HUES64 (cell line): ENCODE measurements around the gene OCEL1.

Experiments used
- H3K27ac ChIP-seq: 2 replicates; pipeline ENCODE4 v1.7.0; 2013; ENCODE audit warnings: low read depth, low read length, inconsistent platforms
- H3K27me3 ChIP-seq: 2 replicates; pipeline ENCODE4 v1.6.1; 2013; ENCODE audit warnings: mild to moderate bottlenecking, low read length; ENCODE audit not compliant: insufficient read depth
- H3K36me3 ChIP-seq: 2 replicates; pipeline ENCODE4 v1.6.1; 2013; ENCODE audit warnings: mild to moderate bottlenecking, low read length; ENCODE audit not compliant: insufficient read depth
- H3K4me1 ChIP-seq: 2 replicates; pipeline ENCODE4 v1.6.1; 2013; ENCODE audit warnings: mild to moderate bottlenecking, low read length, moderate library complexity; ENCODE audit not compliant: insufficient read depth
- H3K4me3 ChIP-seq: 2 replicates; pipeline ENCODE4 v1.5.1; 2013; ENCODE audit warnings: mild to moderate bottlenecking, low read length, moderate library complexity
- H3K9ac ChIP-seq: 2 replicates; pipeline ENCODE4 v1.6.1; 2013; ENCODE audit warnings: mild to moderate bottlenecking, low read depth, low read length
- H3K9me3 ChIP-seq: 2 replicates; pipeline ENCODE4 v1.6.1; 2013; ENCODE audit warnings: low read depth, low read length; ENCODE audit not compliant: insufficient read depth
- WGBS: fragments of 150-250, 120-280 bp; methylation state at CpG from one replicate; pipeline ENCODE4 v1.1.7; 2013; ENCODE audit warnings: missing lambda C conversion rate; 5-methylcytosine and 5-hydroxymethylcytosine counted together

Gene OCEL1

GRCh38 chr19:17256130-17256529 is 30.1 kb downstream of the OCEL1 start:
- 87% methylated on average over 3 of the region's 3 CpGs for WGBS
- H3K9ac ChIP-seq: no peak overlapping the region
- H3K27ac ChIP-seq: no peak overlapping the region
- peaks cover 13% of the 10 kb centered on the region for H3K9me3 ChIP-seq
- H3K27me3 ChIP-seq: no peaks in the 10 kb centered on the region
- no peaks in the 10 kb centered on the region for H3K4me1 ChIP-seq
- H3K36me3 ChIP-seq: peaks cover 14% of the 10 kb centered on the region
- no peak overlapping the region for H3K4me3 ChIP-seq

- H3K4me1 ChIP-seq: no peaks in the 10 kb centered on the region
- H3K36me3 ChIP-seq: peaks cover 14% of the 10 kb centered on the region
- no peak overlapping the region for H3K27ac ChIP-seq
- WGBS: 95% methylated on average over 9 of the region's 9 CpGs
- H3K4me3 ChIP-seq: no peak overlapping the region
- H3K27me3 ChIP-seq: no peaks in the 10 kb centered on the region
- peaks cover 13% of the 10 kb centered on the region for H3K9me3 ChIP-seq
- H3K9ac ChIP-seq: no peak overlapping the region
Observed at GRCh38 chr19:17259118-17259780, 33.2 kb downstream of the OCEL1 start.

GRCh38 chr19:17259934-17260333 is 33.9 kb downstream of the OCEL1 start:
- Histone ChIP-seq H3K27me3 (no peaks in the 10 kb centered on the region), H3K9me3 (peaks cover 13% of the 10 kb centered on the region), H3K9ac (no peak overlapping the region), H3K27ac (no peak overlapping the region), H3K4me3 (no peak overlapping the region), H3K36me3 (peaks cover 14% of the 10 kb centered on the region), H3K4me1 (0 out of 2 replicates have a peak, but pooled peaks cover 4% of the 10 kb centered on the region)
- 67% methylated on average over 1 of the region's 1 CpG for WGBS

DNA sequence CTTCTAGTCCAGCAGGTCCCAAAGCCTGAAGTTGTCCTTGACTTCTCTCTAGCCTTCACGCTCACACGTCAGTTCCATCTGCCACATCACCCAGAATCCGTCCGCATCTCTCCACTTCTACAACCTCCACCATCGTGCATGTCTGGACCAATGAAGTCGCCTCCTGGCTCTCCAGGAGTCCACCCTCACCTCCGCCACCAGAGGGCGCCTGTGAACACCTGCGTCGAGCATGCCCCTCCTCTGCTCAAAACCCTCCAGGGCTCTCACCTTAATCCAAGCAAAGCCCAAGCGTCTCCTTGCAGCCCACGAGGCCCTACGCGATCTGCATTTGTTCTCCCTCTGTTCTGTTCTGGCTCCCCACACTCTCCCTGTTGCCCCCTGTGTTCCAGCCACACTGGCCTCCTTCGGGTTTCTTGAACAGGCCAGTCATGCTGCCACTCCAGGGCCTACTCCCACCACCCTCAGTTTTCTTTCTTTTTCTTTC is 34.9 kb downstream of the OCEL1 start:
- H3K4me1 ChIP-seq: 0 out of 2 replicates have a peak, but pooled peaks cover 5% of the 10 kb centered on the region
- WGBS: 15% methylated on average over 15 of the region's 15 CpGs
- H3K27ac ChIP-seq: peak overlapping the region; percentile 66; the same call in 1 of the 2 replicates

DNA sequence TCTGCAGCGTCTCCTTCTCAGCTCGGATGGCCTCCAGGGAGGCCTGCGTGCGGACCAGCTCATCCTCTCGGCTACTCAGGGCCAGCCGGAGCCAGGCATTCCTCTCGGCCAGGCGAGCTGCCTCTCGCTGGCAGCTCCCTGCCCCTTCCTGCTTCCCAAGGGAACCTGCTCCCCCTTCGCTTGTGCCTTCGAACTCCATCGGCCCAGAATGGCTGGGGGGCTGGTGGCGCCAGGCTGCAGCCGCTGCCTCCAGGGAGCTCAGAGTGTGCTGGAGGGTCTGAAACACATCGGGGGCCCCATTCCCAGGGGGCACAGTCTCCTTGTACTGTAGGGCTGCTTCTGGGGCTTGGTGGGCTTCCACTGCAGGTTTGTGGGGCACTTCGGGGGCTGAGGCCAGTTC is 36.5 kb downstream of the OCEL1 start:
- WGBS: 90% methylated on average over 16 of the region's 16 CpGs
- Histone ChIP-seq H3K9me3 (peaks cover 13% of the 10 kb centered on the region), H3K9ac (no peak overlapping the region), H3K36me3 (peaks cover 11% of the 10 kb centered on the region), H3K27ac (no peak overlapping the region), H3K4me1 (0 out of 2 replicates have a peak, but pooled peaks cover 5% of the 10 kb centered on the region), H3K27me3 (no peaks in the 10 kb centered on the region), H3K4me3 (no peak overlapping the region)

More for the DNA sequence above, 34.9 kb downstream of the OCEL1 start:
- H3K36me3 ChIP-seq: peaks cover 11% of the 10 kb centered on the region
- H3K4me3 ChIP-seq: no peak overlapping the region
- peaks cover 13% of the 10 kb centered on the region for H3K9me3 ChIP-seq
- H3K9ac ChIP-seq: peak overlapping the region; percentile 47; the same call in 1 of the 2 replicates
- no peaks in the 10 kb centered on the region for H3K27me3 ChIP-seq

- 0 out of 2 replicates have a peak overlapping the region, but pooled peaks have one; percentile 3 for H3K9ac ChIP-seq
Observed at GRCh38 chr19:17263712-17264640, 38.0 kb downstream of the OCEL1 start.

GRCh38 chr19:17264641-17264979 is 38.6 kb downstream of the OCEL1 start, which contains the start of gene USHBP1:
TSS of gene USHBP1 (minus strand) at chr19:17264745. CDS start at chr19:17264299, 446 bp downstream.
- WGBS: 39% methylated on average over 5 of the region's 5 CpGs
- no peaks in the 10 kb centered on the region for H3K27me3 ChIP-seq
- peak within 1 kb of the TSS; percentile 63 for H3K27ac ChIP-seq
- H3K4me3 ChIP-seq: peak within 1 kb of the TSS; percentile 6; the same call in 1 of the 2 replicates
- H3K9ac ChIP-seq: peak within 1 kb of the TSS; percentile 3; the same call in 1 of the 2 replicates
- H3K4me1 ChIP-seq: 0 out of 2 replicates have a peak, but pooled peaks cover 8% of the 10 kb centered on the region
- peaks cover 9% of the 10 kb centered on the region for H3K36me3 ChIP-seq
- peaks cover 5% of the 10 kb centered on the region for H3K9me3 ChIP-seq

More at GRCh38 chr19:17263712-17264640, 38.0 kb downstream of the OCEL1 start:
- 0 out of 2 replicates have a peak, but pooled peaks cover 8% of the 10 kb centered on the region for H3K4me1 ChIP-seq
- H3K36me3 ChIP-seq: peaks cover 10% of the 10 kb centered on the region
- peak overlapping the region; percentile 63 for H3K27ac ChIP-seq
- H3K4me3 ChIP-seq: peak overlapping the region; percentile 6; the same call in 1 of the 2 replicates
- H3K27me3 ChIP-seq: no peaks in the 10 kb centered on the region
- H3K9me3 ChIP-seq: peaks cover 10% of the 10 kb centered on the region
- 93% methylated on average over 23 of the region's 23 CpGs for WGBS

DNA sequence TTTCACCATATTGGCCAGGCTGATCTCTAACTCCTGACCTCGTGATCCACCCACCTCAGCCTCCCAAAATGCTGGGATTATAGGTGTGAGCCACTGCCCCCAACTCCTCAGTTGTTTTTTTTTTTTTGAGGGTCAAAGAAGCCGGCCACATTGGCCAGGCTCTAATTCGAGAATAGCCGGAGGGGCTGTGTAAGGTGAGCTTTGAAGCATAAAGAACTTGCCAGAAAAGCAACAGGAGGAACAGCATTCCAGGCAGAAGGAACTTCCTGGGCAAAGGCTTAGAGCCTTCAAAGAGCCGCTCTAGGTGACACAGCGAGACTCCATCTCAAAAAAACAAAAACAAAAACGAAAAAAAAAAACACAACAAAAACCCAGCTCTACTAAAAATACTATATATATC is 40.0 kb downstream of the OCEL1 start:
- Histone ChIP-seq H3K27ac (no peak overlapping the region), H3K9ac (no peak overlapping the region)

GRCh38 chr19:17266589-17266974 is 40.6 kb downstream of the OCEL1 start:
- Histone ChIP-seq H3K36me3 (peaks cover 21% of the 10 kb centered on the region), H3K27me3 (no peaks in the 10 kb centered on the region), H3K27ac (no peak overlapping the region), H3K4me3 (no peak overlapping the region), H3K4me1 (0 out of 2 replicates have a peak, but pooled peaks cover 8% of the 10 kb centered on the region), H3K9ac (no peak overlapping the region), H3K9me3 (no peaks in the 10 kb centered on the region)
- WGBS: 93% methylated on average over 9 of the region's 12 CpGs

More for the DNA sequence above, 40.0 kb downstream of the OCEL1 start:
- Histone ChIP-seq H3K36me3 (peaks cover 15% of the 10 kb centered on the region), H3K4me1 (0 out of 2 replicates have a peak, but pooled peaks cover 8% of the 10 kb centered on the region), H3K27me3 (no peaks in the 10 kb centered on the region), H3K4me3 (no peak overlapping the region), H3K9me3 (no peaks in the 10 kb centered on the region)
- WGBS: 94% methylated on average over 7 of the region's 7 CpGs

GRCh38 chr19:17266975-17267788 is 41.2 kb downstream of the OCEL1 start, which contains the start of gene BABAM1:
TSS of gene BABAM1 (plus strand) at chr19:17267443. CDS start at chr19:17268807, 1,364 bp downstream.
- peaks cover 27% of the 10 kb centered on the region for H3K36me3 ChIP-seq
- 0 out of 2 replicates have a peak, but pooled peaks cover 8% of the 10 kb centered on the region for H3K4me1 ChIP-seq
- peak within 1 kb of the TSS; percentile 72 for H3K27ac ChIP-seq
- under 1% methylated on average over 27 of the region's 27 CpGs for WGBS
- H3K9me3 ChIP-seq: no peaks in the 10 kb centered on the region
- H3K9ac ChIP-seq: peak within 1 kb of the TSS; percentile 81
- H3K4me3 ChIP-seq: peak within 1 kb of the TSS; percentile 74
- H3K27me3 ChIP-seq: no peaks in the 10 kb centered on the region
